HepG2 (cell line): ENCODE results near the gene RELL1. TPM values are rescaled to one million over a fixed set of nuclear protein-coding genes. Genes with fewer than 3 reads are reported as not detected.
A peak's percentile ranks its signal among the peaks of the same experiment; 100 is the strongest.

Experiments used
- ARNTL ChIP-seq: sonication (generic); formaldehyde crosslinking; IDR thresholded peaks from 2 replicates; pipeline ENCODE4 v1.4.0; 2020; ENCODE audit warnings: mild to moderate bottlenecking, missing genetic modification reagents
- ATM ChIP-seq: fragments of 450-650 bp; IDR thresholded peaks from 2 replicates; pipeline ENCODE4 v1.7.1; 2017; ENCODE audit warnings: mild to moderate bottlenecking, borderline replicate concordance
- GPN1 ChIP-seq: sonication (generic); formaldehyde crosslinking; IDR thresholded peaks from 2 replicates; pipeline ENCODE4 v1.5.1; 2020; ENCODE audit warnings: missing genetic modification reagents, borderline replicate concordance
- MIER3 ChIP-seq: IDR thresholded peaks from 2 replicates; pipeline ENCODE4 v1.6.1; 2016; ENCODE audit warnings: missing compliant biosample characterization, borderline replicate concordance
- NR2C2 ChIP-seq: sonication (generic); formaldehyde crosslinking; IDR thresholded peaks from 2 replicates; pipeline ENCODE4 v1.4.0; 2020; ENCODE audit warnings: missing genetic modification reagents, mild to moderate bottlenecking, moderate library complexity, borderline replicate concordance
- SMC3 ChIP-seq: IDR thresholded peaks from 2 replicates; pipeline ENCODE4 v1.6.1; 2011; ENCODE audit warnings: low read length, improper control_type of control experiment
- SNAI1 ChIP-seq: sonication (generic); formaldehyde crosslinking; IDR thresholded peaks from 2 replicates; pipeline ENCODE4 v1.5.0; 2020; ENCODE audit warnings: mild to moderate bottlenecking, missing genetic modification reagents, borderline replicate concordance
- ZNF136 ChIP-seq: sonication (generic); formaldehyde crosslinking; IDR thresholded peaks from 2 replicates; pipeline ENCODE4 v1.8.1; 2022; ENCODE audit warnings: low read depth, mild to moderate bottlenecking, moderate library complexity, missing genetic modification reagents
- ZNF138 ChIP-seq: sonication (generic); formaldehyde crosslinking; IDR thresholded peaks from 2 replicates; pipeline ENCODE4 v1.5.0; 2020; ENCODE audit warnings: mild to moderate bottlenecking, low read depth, missing genetic modification reagents
- ZNF205 ChIP-seq: IDR thresholded peaks from 2 replicates; pipeline ENCODE4 v1.6.1; 2018; ENCODE audit warnings: missing biosample characterization, missing genetic modification reagents
- ZNF253 ChIP-seq: sonication (generic); formaldehyde crosslinking; IDR thresholded peaks from 2 replicates; pipeline ENCODE4 v1.8.0; 2022; ENCODE audit warnings: mild to moderate bottlenecking, missing genetic modification reagents, borderline replicate concordance
- ZNF546 ChIP-seq: sonication (generic); formaldehyde crosslinking; conservative IDR thresholded peaks from 2 replicates; pipeline ENCODE4 v1.8.1; 2023; ENCODE audit warnings: mild to moderate bottlenecking, missing genetic modification reagents
- ZNF558 ChIP-seq: sonication (generic); formaldehyde crosslinking; IDR thresholded peaks from 2 replicates; pipeline ENCODE4 v1.9.0; 2022; ENCODE audit warnings: mild to moderate bottlenecking, missing genetic modification reagents, borderline replicate concordance
- ZNF614 ChIP-seq: IDR thresholded peaks from 2 replicates; pipeline ENCODE4 v1.6.1; 2018; ENCODE audit warnings: missing biosample characterization, missing genetic modification reagents, inconsistent platforms, borderline replicate concordance
- ZXDC ChIP-seq: sonication (generic); formaldehyde crosslinking; IDR thresholded peaks from 2 replicates; pipeline ENCODE4 v1.5.0; 2020; ENCODE audit warnings: mild to moderate bottlenecking, missing genetic modification reagents
- ZZZ3 ChIP-seq: sonication (generic); formaldehyde crosslinking; IDR thresholded peaks from 2 replicates; pipeline ENCODE4 v1.4.0; 2020; ENCODE audit warnings: missing genetic modification reagents, mild to moderate bottlenecking, borderline replicate concordance
- polyA plus RNA-seq, 8 experiments: library from polyadenylated mRNA; depleted of rRNA in 3 of 8; stranded (reverse) in 7 of 8; unstranded in 1 of 8; fragments of >200 nt; fragmentation: Illumina TruSeq in 4 of 8; extraction: Trizol in 4 of 8; gene quantifications; 2 replicates each; pipeline versions ENCODE4 v1.2.1 to v1.2.3, GENCODE V29; 2011 to 2016; ENCODE audit warnings: low read depth in 4 of 8, missing spikeins in 1 of 8, mixed read lengths in 1 of 8; ENCODE audit not compliant: insufficient read depth in 1 of 8
- total RNA-seq, 5 experiments: library from RNA; depleted of rRNA; stranded (reverse); fragments of >200 nt; fragmentation: Illumina TruSeq; extraction: Trizol; gene quantifications; 2 replicates each; pipeline ENCODE4 v1.2.3, GENCODE V29; 2016; ENCODE audit warnings: low read depth in 1 of 5
- TF ChIP-seq, protein P1 (sequence below), 2 experiments: sonication (generic) in 1 of 2; formaldehyde crosslinking in 1 of 2; IDR thresholded peaks; 2 replicates each; pipeline versions ENCODE4 v1.5.1 to v1.6.1; 2011 to 2020; ENCODE audit warnings: borderline replicate concordance in 1 of 2, low read depth in 1 of 2, low read length in 1 of 2, mild to moderate bottlenecking in 1 of 2, missing genetic modification reagents in 1 of 2, moderate library complexity in 1 of 2
- TF ChIP-seq, protein P2 (sequence below): sonication (generic); formaldehyde crosslinking; IDR thresholded peaks from 2 replicates; pipeline ENCODE4 v1.5.1; 2020; ENCODE audit warnings: mild to moderate bottlenecking, missing genetic modification reagents, borderline replicate concordance

The RELL1 gene
- total and polyA plus RNA-seq, 2 of the 13 experiments (the other 11 are each of a cell fraction or from before 2014, with no cell fraction given): 8.4 to 58.4 TPM

DNA sequence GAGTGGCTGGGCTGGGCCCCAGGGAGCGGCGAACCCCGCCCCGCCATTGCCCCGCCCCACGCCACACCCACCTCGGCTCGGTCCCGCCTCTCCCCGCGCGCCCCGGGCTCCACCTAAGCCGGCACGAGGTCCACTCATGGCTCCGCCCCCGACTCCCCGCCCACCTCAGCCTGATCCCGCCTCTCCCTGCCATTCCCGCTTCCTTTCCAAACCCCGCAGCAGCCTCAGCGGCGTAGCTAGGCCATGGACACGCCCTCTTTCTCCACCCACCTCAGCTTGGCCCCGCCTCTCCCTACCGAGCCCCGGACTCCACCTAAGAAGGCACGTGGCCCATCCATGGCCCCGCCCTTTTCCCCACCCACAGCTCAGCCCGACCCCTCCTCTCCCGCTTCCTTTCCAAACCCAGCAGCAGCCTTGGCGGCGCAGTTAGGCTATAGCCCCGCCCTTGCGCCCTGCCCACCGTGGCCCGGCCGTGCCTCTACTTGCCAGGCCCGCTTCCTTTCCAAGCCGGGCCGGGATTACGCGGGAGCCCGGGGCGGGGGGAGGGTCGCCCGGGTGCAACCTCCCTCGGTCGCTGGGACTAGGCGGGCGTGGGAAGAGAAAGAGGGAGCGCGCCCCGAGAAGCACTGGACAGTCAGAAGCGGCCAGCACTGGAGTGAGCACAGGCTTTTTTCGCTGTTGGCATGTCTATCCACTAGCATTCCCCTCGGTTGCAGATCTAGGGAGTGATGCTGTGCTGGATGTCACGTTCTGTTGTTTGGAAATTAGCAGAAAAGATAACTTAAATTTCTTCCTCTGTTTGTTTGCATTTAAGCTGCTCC lies at the start of gene RELL1 (continued):
- TF ChIP-seq, protein P1, sequence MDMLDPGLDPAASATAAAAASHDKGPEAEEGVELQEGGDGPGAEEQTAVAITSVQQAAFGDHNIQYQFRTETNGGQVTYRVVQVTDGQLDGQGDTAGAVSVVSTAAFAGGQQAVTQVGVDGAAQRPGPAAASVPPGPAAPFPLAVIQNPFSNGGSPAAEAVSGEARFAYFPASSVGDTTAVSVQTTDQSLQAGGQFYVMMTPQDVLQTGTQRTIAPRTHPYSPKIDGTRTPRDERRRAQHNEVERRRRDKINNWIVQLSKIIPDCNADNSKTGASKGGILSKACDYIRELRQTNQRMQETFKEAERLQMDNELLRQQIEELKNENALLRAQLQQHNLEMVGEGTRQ (IDR thresholded peaks at IDR 0.05; ENCODE audit: low read depth, low read length): peak; percentile 85
- TF ChIP-seq, protein P1 (CRISPR knock-in tag; IDR thresholded peaks at IDR 0.05; ENCODE audit: borderline replicate concordance): peak; percentile 94
- TF ChIP-seq MIER3 (no peak), ZXDC (CRISPR knock-in tag) (no peak), ZNF138 (CRISPR knock-in tag) (no peak), ZNF136 (no peak; the same call in 1 of the 2 replicates), GPN1 (no peak), ZNF614 (peak; percentile 65; the same call in 1 of the 2 replicates), ZNF205 (CRISPR knock-in tag) (no peak), ZNF546 (CRISPR knock-in tag) (no peak), SNAI1 (CRISPR knock-in tag) (no peak), SMC3 (no peak), ZZZ3 (CRISPR knock-in tag) (no peak), ZNF253 (CRISPR knock-in tag) (no peak), ATM (no peak), ARNTL (CRISPR knock-in tag) (peak; percentile 96), NR2C2 (CRISPR knock-in tag) (0 out of 2 replicates have a peak, but pooled peaks have one; percentile 39), ZNF558 (CRISPR knock-in tag) (no peak)
- TF ChIP-seq, protein P2, sequence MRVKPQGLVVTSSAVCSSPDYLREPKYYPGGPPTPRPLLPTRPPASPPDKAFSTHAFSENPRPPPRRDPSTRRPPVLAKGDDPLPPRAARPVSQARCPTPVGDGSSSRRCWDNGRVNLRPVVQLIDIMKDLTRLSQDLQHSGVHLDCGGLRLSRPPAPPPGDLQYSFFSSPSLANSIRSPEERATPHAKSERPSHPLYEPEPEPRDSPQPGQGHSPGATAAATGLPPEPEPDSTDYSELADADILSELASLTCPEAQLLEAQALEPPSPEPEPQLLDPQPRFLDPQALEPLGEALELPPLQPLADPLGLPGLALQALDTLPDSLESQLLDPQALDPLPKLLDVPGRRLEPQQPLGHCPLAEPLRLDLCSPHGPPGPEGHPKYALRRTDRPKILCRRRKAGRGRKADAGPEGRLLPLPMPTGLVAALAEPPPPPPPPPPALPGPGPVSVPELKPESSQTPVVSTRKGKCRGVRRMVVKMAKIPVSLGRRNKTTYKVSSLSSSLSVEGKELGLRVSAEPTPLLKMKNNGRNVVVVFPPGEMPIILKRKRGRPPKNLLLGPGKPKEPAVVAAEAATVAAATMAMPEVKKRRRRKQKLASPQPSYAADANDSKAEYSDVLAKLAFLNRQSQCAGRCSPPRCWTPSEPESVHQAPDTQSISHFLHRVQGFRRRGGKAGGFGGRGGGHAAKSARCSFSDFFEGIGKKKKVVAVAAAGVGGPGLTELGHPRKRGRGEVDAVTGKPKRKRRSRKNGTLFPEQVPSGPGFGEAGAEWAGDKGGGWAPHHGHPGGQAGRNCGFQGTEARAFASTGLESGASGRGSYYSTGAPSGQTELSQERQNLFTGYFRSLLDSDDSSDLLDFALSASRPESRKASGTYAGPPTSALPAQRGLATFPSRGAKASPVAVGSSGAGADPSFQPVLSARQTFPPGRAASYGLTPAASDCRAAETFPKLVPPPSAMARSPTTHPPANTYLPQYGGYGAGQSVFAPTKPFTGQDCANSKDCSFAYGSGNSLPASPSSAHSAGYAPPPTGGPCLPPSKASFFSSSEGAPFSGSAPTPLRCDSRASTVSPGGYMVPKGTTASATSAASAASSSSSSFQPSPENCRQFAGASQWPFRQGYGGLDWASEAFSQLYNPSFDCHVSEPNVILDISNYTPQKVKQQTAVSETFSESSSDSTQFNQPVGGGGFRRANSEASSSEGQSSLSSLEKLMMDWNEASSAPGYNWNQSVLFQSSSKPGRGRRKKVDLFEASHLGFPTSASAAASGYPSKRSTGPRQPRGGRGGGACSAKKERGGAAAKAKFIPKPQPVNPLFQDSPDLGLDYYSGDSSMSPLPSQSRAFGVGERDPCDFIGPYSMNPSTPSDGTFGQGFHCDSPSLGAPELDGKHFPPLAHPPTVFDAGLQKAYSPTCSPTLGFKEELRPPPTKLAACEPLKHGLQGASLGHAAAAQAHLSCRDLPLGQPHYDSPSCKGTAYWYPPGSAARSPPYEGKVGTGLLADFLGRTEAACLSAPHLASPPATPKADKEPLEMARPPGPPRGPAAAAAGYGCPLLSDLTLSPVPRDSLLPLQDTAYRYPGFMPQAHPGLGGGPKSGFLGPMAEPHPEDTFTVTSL (CRISPR knock-in tag): peak; percentile 50; the same call in 1 of the 2 replicates
